ENCODE results near the gene ARPIN. TPM values are rescaled to one million over a fixed set of nuclear protein-coding genes. Genes with fewer than 3 reads are reported as not detected.

ARPIN gene
- total RNA-seq, 2 experiments from 2014 or later: not detected

DNA sequence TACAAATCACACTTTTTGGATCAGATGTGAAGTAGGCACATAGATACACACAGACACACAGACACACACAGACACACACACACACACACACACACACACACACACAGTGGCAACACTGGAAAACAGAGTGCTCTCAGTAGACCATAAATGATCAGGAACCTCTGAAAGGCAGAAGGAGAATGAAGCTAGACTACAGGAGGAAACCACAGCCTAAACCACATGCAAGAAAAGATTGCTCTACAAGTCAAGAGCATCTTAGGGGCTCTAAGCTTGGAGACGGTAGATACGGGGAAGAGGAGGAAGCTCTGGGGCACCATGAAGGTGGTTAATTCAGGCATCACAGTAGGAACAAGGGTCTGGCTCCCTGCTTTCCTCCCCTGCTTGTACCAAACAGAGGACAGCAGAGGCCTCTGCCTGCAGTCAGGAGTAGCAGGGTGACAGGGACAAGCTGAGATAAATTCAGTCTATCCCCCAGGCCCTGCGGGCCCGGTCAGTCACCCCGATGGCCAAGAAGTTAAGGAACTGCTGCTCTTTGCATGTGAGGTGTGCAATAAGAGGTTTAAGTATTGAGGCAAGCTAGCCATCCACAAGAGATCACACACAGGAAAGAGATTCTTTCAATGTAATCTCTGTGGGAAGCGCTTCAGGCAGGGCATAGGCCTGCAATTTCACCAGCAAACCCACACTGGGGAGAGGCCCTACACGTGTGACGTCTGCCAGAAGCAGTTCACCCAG is 23.5 kb upstream of the ARPIN start:
- no peak overlapping the region for H3K27ac Mint-ChIP-seq
- peaks cover 17% of the 10 kb centered on the region for H3K27me3 Mint-ChIP-seq
- H3K4me1 Mint-ChIP-seq: peaks cover 24% of the 10 kb centered on the region
- ChIA-PET CTCF (interaction anchor here (0.6 to 1.7 kb wide), 5 partner anchors 35 to 173 kb away, joined by 3 to 5 read pairs (median 4); no protein-coding TSS in a partner anchor), POLR2A (interaction anchor here (0.6 to 1.0 kb wide), 3 partner anchors 23 to 206 kb away, joined by 3 to 10 read pairs (median 3); partner anchors contain the start of gene AP3S2)
- no peaks in the 10 kb centered on the region for H3K36me3 Mint-ChIP-seq (ENCODE audit: low read depth)
- H3K4me3 Mint-ChIP-seq: no peak overlapping the region
- DNase-seq: peak; percentile 34
- H3K9me3 Mint-ChIP-seq: no peaks in the 10 kb centered on the region

DNA sequence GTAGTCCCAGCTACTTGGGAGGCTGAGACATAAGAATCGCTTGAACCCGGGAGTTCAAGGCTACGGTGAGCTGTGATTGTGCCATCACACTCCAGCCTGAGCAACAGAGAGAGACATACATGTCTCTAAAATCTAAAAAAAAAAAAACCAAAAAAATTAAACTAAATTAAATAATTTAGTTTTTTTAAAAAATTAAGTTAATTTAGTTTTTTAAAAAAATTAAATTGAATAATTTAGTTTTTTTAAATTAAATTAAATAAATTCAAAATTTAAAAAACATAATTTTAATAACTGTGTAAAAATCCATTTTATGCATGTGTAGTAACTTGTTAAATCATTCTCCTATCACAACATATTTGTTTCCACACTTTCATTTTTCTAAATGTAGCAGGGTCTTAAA is 20.1 kb upstream of the ARPIN start:
- ChIA-PET CTCF (no interaction called here), POLR2A (interaction anchor here (0.6 kb wide), 1 partner anchor 26 kb away, joined by 5 read pairs; no protein-coding TSS in a partner anchor)
- H3K27me3 Mint-ChIP-seq: peaks cover 10% of the 10 kb centered on the region
- no peak overlapping the region for H3K4me3 Mint-ChIP-seq
- no peaks in the 10 kb centered on the region for H3K9me3 Mint-ChIP-seq
- H3K27ac Mint-ChIP-seq: no peak overlapping the region
- DNase-seq: no peak
- no peaks in the 10 kb centered on the region for H3K36me3 Mint-ChIP-seq (ENCODE audit: low read depth)
- H3K4me1 Mint-ChIP-seq: peaks cover 22% of the 10 kb centered on the region

DNA sequence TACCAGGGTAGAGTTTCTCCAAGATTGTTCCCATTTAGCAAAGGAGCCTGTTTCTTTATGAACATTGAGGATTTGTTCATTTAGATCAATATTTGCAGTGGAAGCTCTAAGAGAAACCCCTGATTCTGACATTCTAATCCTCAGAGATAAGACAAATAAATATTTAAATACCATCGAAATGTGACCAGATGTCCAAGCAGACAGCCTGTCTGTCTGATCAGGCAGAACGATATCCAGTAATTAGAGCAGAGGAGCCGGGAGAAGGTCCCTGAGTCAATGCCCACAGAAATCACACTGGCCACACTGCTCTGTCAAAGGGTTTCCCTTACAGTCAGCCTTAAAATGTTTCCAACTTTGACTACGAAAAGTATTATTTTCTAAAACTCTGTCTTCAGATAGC is 15.7 kb upstream of the ARPIN start:
- Mint-ChIP-seq H3K9me3 (no peaks in the 10 kb centered on the region), H3K4me3 (no peak overlapping the region), H3K4me1 (no peaks in the 10 kb centered on the region), H3K27ac (no peak overlapping the region), H3K27me3 (peaks cover 13% of the 10 kb centered on the region), H3K36me3 (ENCODE audit: low read depth) (no peaks in the 10 kb centered on the region)
- ChIA-PET CTCF (no interaction called here), POLR2A (no interaction called here)
- no peak for DNase-seq

DNA sequence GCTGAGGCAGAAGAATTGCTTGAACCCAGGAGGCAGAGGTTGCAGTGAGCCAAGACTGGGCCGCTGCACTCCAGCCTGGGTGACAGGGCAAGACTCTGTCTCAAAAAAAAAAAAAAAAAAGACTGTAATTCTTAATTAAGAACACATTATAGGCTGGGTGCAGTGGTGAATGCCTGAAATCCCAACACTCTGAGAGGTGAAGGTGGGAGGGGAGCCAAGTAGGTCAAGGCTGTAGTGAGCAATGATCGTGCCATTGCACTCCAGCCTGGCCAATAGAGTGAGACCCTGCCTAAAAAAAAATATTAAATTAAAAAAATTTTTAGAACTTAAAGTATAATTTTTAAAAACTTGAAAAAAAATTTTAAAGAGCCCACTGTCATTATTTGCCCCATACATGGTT is 13.4 kb upstream of the ARPIN start:
- H3K9me3 Mint-ChIP-seq: no peaks in the 10 kb centered on the region
- ChIA-PET POLR2A (no interaction called here), CTCF (interaction anchor here (0.7 to 1.0 kb wide), 2 partner anchors 46 to 359 kb away, joined by 3 to 4 read pairs; no protein-coding TSS in a partner anchor)
- no peaks in the 10 kb centered on the region for H3K36me3 Mint-ChIP-seq (ENCODE audit: low read depth)
- H3K4me1 Mint-ChIP-seq: no peaks in the 10 kb centered on the region
- DNase-seq: no peak
- peaks cover 6% of the 10 kb centered on the region for H3K27me3 Mint-ChIP-seq
- no peak overlapping the region for H3K27ac Mint-ChIP-seq
- no peak overlapping the region for H3K4me3 Mint-ChIP-seq

DNA sequence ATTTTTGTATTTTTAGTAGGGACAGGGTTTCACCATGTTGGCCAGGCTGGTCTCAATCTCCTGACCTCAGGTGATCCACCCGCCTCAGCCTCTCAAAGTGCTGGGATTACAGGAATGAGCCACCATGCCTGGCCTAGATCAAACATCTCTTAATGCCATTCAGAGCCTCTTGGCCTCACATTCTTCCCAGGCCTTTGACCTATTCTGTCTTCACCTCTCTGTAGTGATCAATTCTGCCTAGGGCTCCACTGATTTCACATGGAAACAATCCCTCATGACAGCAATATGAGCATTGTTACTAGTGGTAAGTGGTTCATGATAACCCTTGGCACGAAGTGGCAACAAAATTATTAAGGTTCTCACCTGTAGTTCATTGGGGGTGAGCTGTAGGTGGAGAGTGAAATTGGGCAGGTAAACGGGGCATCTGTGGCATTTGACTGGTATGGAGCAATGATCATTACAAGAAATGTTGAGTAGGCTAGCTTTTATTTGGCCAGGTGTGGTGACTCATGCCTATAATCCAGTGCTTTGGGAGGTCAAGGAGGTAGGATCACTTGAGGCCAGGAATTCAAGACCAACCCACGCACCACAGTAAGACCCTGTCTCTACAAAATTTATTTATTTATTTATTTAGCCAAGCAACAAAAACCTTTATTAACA is 4.8 kb upstream of the ARPIN start:
- Mint-ChIP-seq H3K36me3 (ENCODE audit: low read depth) (no peaks in the 10 kb centered on the region), H3K27ac (no peak overlapping the region), H3K4me1 (peaks cover 1% of the 10 kb centered on the region), H3K27me3 (peaks cover 20% of the 10 kb centered on the region), H3K4me3 (no peak overlapping the region), H3K9me3 (no peaks in the 10 kb centered on the region)
- CTCF ChIA-PET: interaction anchor here (0.7 to 1.7 kb wide), 5 partner anchors 12 to 154 kb away, joined by 3 to 7 read pairs (median 4); no protein-coding TSS in a partner anchor
- POLR2A ChIA-PET: interaction anchor here (0.7 kb wide), 1 partner anchor 30 kb away, joined by 3 read pairs; no protein-coding TSS in a partner anchor
- DNase-seq: no peak

DNA sequence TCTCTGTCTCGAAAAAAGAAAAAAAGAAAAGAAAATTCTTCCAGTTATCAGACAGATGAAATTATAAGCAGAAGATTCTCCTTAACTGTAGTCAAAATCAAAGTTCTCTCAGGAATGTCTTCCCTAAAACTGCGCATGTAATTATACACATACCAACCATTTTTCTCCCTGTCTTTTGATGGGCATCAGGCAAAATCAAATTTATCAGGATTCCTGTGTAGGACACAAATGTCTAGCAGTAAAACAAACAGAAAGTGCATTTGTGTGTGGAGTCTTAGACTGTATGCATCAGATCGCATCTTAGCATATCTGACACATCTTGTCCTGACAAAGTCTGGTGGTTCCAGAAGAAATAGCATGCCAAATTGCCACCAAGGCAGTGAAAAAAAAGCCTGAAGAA is 3.9 kb upstream of the ARPIN start:
- POLR2A ChIA-PET: no interaction called here

DNA sequence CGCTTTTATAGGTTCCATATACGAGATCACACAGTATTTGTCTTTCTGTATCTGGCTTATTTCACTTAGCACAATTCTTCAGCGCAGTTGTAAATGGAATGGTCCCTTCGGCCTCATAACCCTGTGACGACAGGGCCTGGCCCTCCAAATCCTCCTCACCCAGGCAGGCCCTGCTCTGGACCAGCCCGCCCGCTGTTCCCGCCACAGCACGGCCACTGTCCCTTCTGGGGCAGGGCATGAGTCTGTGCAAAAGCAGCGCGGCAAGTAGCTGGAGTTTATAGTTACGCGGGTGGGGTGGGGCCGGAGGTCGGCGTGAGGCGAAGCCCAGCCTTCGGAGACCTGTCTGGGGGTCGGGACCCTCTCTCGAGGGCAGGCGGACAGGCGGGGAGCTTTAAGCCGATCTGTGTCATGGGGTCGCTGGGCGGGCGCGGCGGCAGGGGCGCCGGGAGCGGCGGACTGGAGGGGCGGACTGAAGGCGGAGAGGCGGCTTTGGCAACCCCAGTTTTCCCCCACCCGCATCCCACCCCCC is 543 bp downstream of the ARPIN start:
- H3K4me3 Mint-ChIP-seq: no peak overlapping the region
- no peaks in the 10 kb centered on the region for H3K9me3 Mint-ChIP-seq
- DNase-seq: no peak
- ChIA-PET CTCF (no interaction called here), POLR2A (no interaction called here)
- peaks cover 3% of the 10 kb centered on the region for H3K4me1 Mint-ChIP-seq
- H3K27ac Mint-ChIP-seq: no peak overlapping the region
- H3K27me3 Mint-ChIP-seq: peaks cover 43% of the 10 kb centered on the region
- no peaks in the 10 kb centered on the region for H3K36me3 Mint-ChIP-seq (ENCODE audit: low read depth)

More for the DNA sequence above, 3.9 kb upstream of the ARPIN start:
- Mint-ChIP-seq H3K4me3 (no peak overlapping the region), H3K9me3 (no peaks in the 10 kb centered on the region), H3K36me3 (ENCODE audit: low read depth) (no peaks in the 10 kb centered on the region), H3K27ac (no peak overlapping the region), H3K27me3 (peaks cover 26% of the 10 kb centered on the region), H3K4me1 (peaks cover 1% of the 10 kb centered on the region)
- DNase-seq: no peak
- CTCF ChIA-PET: no interaction called here

DNA sequence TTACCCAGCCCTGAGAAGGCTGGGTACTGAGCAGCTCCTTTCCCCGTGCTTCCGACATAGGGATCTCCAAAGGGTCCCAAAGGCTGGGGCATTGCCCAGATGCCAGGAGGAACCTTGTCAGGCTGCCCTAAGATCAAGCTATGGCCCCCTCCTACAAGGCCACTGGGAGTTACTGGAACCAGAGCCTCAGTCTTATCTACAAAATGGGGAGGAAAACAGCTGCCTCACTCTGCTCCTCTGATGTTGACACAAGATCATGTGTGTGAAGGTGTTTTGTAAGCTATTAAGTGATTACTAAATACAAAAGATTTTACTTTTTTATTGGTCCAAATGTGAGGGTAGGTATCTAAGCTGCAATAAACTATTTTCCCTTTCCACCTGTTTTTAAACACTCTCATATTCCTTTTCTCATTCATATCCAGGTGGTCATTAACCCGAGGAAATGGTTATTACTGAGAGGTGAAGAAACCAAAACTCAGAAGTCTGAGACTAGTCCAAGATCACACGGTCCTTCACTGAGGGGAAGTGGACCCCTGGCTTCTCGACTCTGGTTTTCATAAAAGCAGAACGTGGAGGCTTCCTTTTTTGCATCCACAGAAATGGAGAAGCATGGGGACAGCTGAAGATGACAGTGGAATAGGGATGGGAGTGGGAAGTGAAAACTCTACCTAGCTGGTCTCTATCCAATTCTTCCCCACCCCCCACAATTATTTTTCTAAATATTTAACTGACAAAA is 1.7 kb downstream of the ARPIN start:
- DNase-seq: no peak
- Mint-ChIP-seq H3K27me3 (peaks cover 39% of the 10 kb centered on the region), H3K4me3 (no peak overlapping the region), H3K36me3 (ENCODE audit: low read depth) (no peaks in the 10 kb centered on the region), H3K27ac (no peak overlapping the region), H3K9me3 (no peaks in the 10 kb centered on the region), H3K4me1 (peaks cover 3% of the 10 kb centered on the region)
- ChIA-PET CTCF (interaction anchor here (1.1 to 1.6 kb wide), 3 partner anchors 36 to 155 kb away, joined by 3 to 4 read pairs (median 3); no protein-coding TSS in a partner anchor), POLR2A (no interaction called here)

DNA sequence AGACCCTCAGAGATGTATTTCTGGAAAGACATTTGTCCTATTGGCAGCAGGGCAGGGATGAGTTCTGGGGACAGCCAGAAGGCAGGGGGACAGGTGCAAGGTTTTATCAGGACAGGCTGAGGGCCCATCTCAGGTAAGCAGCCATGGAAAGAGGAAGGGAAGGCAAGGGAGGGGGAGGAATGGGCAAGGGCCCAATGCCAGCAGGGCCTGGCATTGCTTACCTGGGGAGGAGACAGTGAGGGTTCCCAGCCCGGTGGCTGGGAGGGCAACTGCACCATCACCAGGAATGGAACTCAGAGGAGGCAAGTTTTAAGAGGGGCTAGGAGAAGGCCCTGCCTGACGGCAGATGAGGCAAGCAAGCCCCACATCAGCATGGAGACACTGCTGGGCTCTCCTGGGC is 3.1 kb downstream of the ARPIN start:
- POLR2A ChIA-PET: no interaction called here

DNA sequence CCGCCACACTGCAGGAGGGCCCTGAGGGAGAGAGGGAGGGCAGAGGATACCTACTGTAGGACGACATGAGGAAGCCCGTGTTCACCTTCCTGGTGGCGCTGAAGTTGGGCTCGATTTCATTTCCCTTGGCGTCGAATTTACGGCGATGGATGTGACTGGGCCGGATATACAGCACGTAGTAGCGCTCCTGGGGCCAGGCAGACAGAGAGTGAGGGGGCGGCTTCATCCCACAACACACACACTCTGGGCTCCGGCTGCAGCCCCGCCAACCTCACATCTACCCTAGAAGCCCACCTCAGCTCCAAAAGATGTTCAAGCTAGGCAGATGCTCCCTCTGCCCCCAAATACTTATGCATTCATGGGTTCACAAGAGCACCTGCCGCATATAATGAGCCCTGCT is 4.5 kb downstream of the ARPIN start:
- ChIA-PET CTCF (no interaction called here), POLR2A (no interaction called here)
- peaks cover 27% of the 10 kb centered on the region for H3K27me3 Mint-ChIP-seq

More for the DNA sequence above, 3.1 kb downstream of the ARPIN start:
- CTCF ChIA-PET: no interaction called here
- H3K36me3 Mint-ChIP-seq (ENCODE audit: low read depth): no peaks in the 10 kb centered on the region
- no peak overlapping the region for H3K4me3 Mint-ChIP-seq
- H3K27me3 Mint-ChIP-seq: peaks cover 36% of the 10 kb centered on the region
- no peak for DNase-seq
- no peaks in the 10 kb centered on the region for H3K9me3 Mint-ChIP-seq
- H3K4me1 Mint-ChIP-seq: peaks cover 3% of the 10 kb centered on the region
- H3K27ac Mint-ChIP-seq: no peak overlapping the region

DNA sequence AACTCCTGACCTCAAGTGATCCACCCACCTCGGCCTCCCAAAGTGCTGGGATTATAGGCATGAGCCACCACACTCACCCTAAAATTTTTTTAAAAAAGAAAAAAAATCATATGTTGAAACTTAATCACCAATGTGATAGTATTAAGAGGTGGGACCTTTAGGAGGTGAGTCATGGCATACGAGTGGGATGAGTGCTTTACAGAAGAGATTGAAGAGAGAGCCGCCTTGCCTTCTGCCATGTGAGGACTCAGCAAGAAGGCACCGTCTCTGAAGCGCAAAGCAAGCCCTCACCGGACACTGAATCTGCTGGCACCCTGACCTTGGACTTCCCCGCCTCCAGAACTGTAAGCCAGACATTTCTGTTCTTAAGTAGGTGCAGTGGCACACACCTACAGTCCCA is 5.5 kb downstream of the ARPIN start:
- POLR2A ChIA-PET: no interaction called here
- Mint-ChIP-seq H3K4me1 (peaks cover 2% of the 10 kb centered on the region), H3K27ac (no peak overlapping the region), H3K9me3 (no peaks in the 10 kb centered on the region), H3K36me3 (ENCODE audit: low read depth) (no peaks in the 10 kb centered on the region), H3K4me3 (no peak overlapping the region), H3K27me3 (peaks cover 23% of the 10 kb centered on the region)
- DNase-seq: no peak
- CTCF ChIA-PET: no interaction called here

More for the DNA sequence above, 4.5 kb downstream of the ARPIN start:
- Mint-ChIP-seq H3K4me3 (no peak overlapping the region), H3K36me3 (ENCODE audit: low read depth) (no peaks in the 10 kb centered on the region), H3K9me3 (no peaks in the 10 kb centered on the region), H3K27ac (no peak overlapping the region), H3K4me1 (peaks cover 3% of the 10 kb centered on the region)
- no peak for DNase-seq

DNA sequence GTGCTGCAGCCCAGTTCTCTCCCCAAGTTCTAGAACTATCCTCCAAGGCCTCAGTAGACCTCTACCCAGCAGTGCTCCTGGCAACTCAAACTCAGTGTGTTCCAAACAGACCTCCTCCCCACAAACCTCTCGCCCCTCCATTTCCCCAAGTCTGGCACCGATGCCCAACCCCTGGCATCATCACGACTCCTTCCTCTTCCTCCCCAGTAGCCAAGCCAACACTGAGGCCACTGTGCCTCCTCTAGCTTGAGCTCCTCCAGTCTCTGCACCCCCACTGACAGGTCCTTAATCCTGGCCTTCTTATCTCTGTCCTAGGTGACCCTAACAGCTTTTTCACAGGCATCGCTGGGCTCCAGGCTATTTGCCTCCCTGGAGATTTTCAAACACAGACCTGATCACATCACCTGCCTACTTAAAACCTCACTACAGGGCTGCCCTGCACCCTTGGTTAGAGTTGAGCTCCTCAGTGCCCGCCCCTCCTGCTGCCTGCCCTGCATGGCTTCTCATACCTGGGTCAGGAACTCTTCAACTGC is 6.8 kb downstream of the ARPIN start:
- CTCF ChIA-PET: interaction anchor here (0.6 to 1.1 kb wide), 2 partner anchors 12 to 165 kb away, joined by 3 read pairs; no protein-coding TSS in a partner anchor
- H3K9me3 Mint-ChIP-seq: no peaks in the 10 kb centered on the region
- no peaks in the 10 kb centered on the region for H3K36me3 Mint-ChIP-seq (ENCODE audit: low read depth)

DNA sequence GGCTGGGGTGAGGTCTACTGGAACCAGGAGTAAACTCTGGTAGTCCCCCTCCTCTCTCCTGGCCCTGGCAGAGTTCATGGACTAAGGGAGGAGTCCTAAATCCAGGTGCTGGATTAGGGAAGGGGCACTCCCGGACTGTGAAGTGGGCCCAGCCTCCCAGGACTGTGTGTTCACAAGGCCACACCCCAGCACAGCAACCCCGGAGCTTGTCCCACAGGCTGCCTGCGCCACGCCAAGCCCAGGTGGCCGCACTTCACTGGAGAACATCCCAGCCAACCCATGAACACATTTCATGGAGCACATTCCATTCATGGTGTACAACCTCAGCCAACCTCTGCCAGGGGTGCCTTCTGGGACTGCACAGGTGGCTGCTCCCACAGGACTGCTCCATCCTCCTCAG is 8.2 kb downstream of the ARPIN start:
- DNase-seq: no peak
- CTCF ChIA-PET: no interaction called here
- no peak overlapping the region for H3K27ac Mint-ChIP-seq
- H3K4me3 Mint-ChIP-seq: no peak overlapping the region
- H3K9me3 Mint-ChIP-seq: no peaks in the 10 kb centered on the region
- no peaks in the 10 kb centered on the region for H3K36me3 Mint-ChIP-seq (ENCODE audit: low read depth)
- no peaks in the 10 kb centered on the region for H3K27me3 Mint-ChIP-seq
- H3K4me1 Mint-ChIP-seq: no peaks in the 10 kb centered on the region
- POLR2A ChIA-PET: no interaction called here

More for the DNA sequence above, 6.8 kb downstream of the ARPIN start:
- POLR2A ChIA-PET: no interaction called here
- Mint-ChIP-seq H3K27ac (no peak overlapping the region), H3K4me1 (no peaks in the 10 kb centered on the region), H3K27me3 (peaks cover 10% of the 10 kb centered on the region), H3K4me3 (no peak overlapping the region)
- DNase-seq: no peak
